Upper lobe of left lung (tissue), 6 donors: ENCODE results near the gene FASTKD3. TPM values are rescaled to one million over a fixed set of nuclear protein-coding genes. Genes with fewer than 3 reads are reported as not detected.

Source experiments
- ATAC-seq, 2 donors: fragments of 200-7000 bp; cut with Tn5 transposase; one replicate each; pipeline ENCODE4 v1.9.1; 2022; ENCODE audit warnings: mild to moderate bottlenecking in 2 of 2, moderate library complexity in 2 of 2; ENCODE audit not compliant: low FRiP score in 2 of 2
- DNase-seq, 2 donors: peaks; one replicate each; pipeline ENCODE4 v3.0.0-alpha.2; 2019 to 2020
- H3K27ac ChIP-seq, 4 donors: fragments of 200-600 bp; sonication (generic); one replicate each; pipeline ENCODE4 v1.5.1; 2016 to 2019
- H3K27me3 ChIP-seq, 4 donors: fragments of 200-600 bp; sonication (generic); one replicate each; pipeline ENCODE4 v1.5.1; 2017 to 2019
- H3K36me3 ChIP-seq, 4 donors: fragments of 200-600 bp; sonication (generic); one replicate each; pipeline ENCODE4 v1.5.1; 2016 to 2019
- H3K4me1 ChIP-seq, 4 donors: fragments of 200-600 bp; sonication (generic); one replicate each; pipeline ENCODE4 v1.5.1; 2018 to 2019
- H3K4me3 ChIP-seq, 4 donors: fragments of 200-600 bp; sonication (generic); one replicate each; pipeline ENCODE4 v1.5.1; 2017 to 2019; ENCODE audit warnings: mild to moderate bottlenecking in 2 of 4, moderate library complexity in 1 of 4
- H3K9me3 ChIP-seq, 4 donors: fragments of 200-600 bp; sonication (generic); one replicate each; pipeline ENCODE4 v1.5.1; 2018 to 2019
- CTCF ChIP-seq, 6 experiments: fragments of 450-650 bp in 4 of 6; fragments of 200-600 bp in 2 of 6; sonication (generic) in 2 of 6; IDR thresholded peaks; one replicate each; pipeline ENCODE4 v1.5.1; 2016 to 2019; ENCODE audit warnings: antibody characterized with exemption in 6 of 6
- EP300 ChIP-seq, 4 donors: sonication (generic); formaldehyde crosslinking; IDR thresholded peaks; one replicate each; pipeline ENCODE4 v1.5.1; 2017; ENCODE audit warnings: antibody characterized with exemption in 4 of 4, control low read depth in 2 of 4
- POLR2A ChIP-seq, 4 donors: fragments of 450-650 bp; IDR thresholded peaks; one replicate each; pipeline ENCODE4 v1.5.1; 2016 to 2017; ENCODE audit warnings: antibody characterized with exemption in 4 of 4, mild to moderate bottlenecking in 2 of 4
- POLR2AphosphoS5 ChIP-seq, 2 donors: sonication (generic); formaldehyde crosslinking; IDR thresholded peaks; one replicate each; pipeline ENCODE4 v1.5.1; 2017; ENCODE audit warnings: antibody characterized with exemption in 2 of 2
- WGBS, 2 donors: methylation state at CpG; one replicate each; pipeline ENCODE4 v1.1.5; 2017 to 2018; 5-methylcytosine and 5-hydroxymethylcytosine counted together
- total RNA-seq, 6 donors: library from RNA; depleted of rRNA in 4 of 6; stranded (reverse); fragments of >200 nt in 4 of 6; gene quantifications; one replicate each; pipeline versions ENCODE4 v1.1.0 to v1.2.1, GENCODE V29; 2016 to 2021
- donor health status: DM: no; HTN: no; CAD: no; lungs with moderate emphysema.
- donor health status: DM: no; HTN: yes; CAD: no; lungs with severe emphysema.

Gene FASTKD3
- total RNA-seq, 6 donors from 2014 or later = 1.6 to 21.0 (median 10.6) TPM

- no peak for ATAC-seq
Measured at GRCh38 chr5:7824995-7825394, 43.8 kb downstream of the FASTKD3 start.

GRCh38 chr5:7823594-7823993, 45.2 kb downstream of the FASTKD3 start:
- ATAC-seq (no peak), DNase-seq (no peak)
- no peak overlapping the region for H3K4me3 ChIP-seq
- no peaks in the 10 kb centered on the region for H3K9me3 ChIP-seq
- no peak overlapping the region for H3K27ac ChIP-seq
- H3K4me1 ChIP-seq = no peaks in the 10 kb centered on the region
- H3K27me3 ChIP-seq = no peaks in the 10 kb centered on the region
- no peaks in the 10 kb centered on the region for H3K36me3 ChIP-seq
- TF ChIP-seq POLR2AphosphoS5 (IDR thresholded peaks at IDR 0.05) (no peak), EP300 (IDR thresholded peaks at IDR 0.05) (no peak), POLR2A (IDR thresholded peaks at IDR 0.05) (no peak), CTCF (IDR thresholded peaks at IDR 0.05) (no peak)
- 83 to 92% methylated on average over 8 of the region's 8 CpGs for WGBS, 2 donors

More at GRCh38 chr5:7824995-7825394, 43.8 kb downstream of the FASTKD3 start:
- no peaks in the 10 kb centered on the region for H3K4me1 ChIP-seq
- H3K9me3 ChIP-seq = no peaks in the 10 kb centered on the region
- H3K4me3 ChIP-seq = no peak overlapping the region
- TF ChIP-seq POLR2AphosphoS5 (IDR thresholded peaks at IDR 0.05) (no peak), CTCF (IDR thresholded peaks at IDR 0.05) (no peak), EP300 (IDR thresholded peaks at IDR 0.05) (no peak), POLR2A (IDR thresholded peaks at IDR 0.05) (no peak)
- 80 to 89% methylated on average over 2 to 18 of the region's 18 CpGs for WGBS, 2 donors
- H3K27me3 ChIP-seq = no peaks in the 10 kb centered on the region
- H3K27ac ChIP-seq = no peak overlapping the region
- DNase-seq = peak in 1 of 2 donors; percentile 45
- no peaks in the 10 kb centered on the region for H3K36me3 ChIP-seq

GRCh38 chr5:7822449-7822848, 46.4 kb downstream of the FASTKD3 start:
- Histone ChIP-seq H3K27ac (no peak overlapping the region), H3K36me3 (no peaks in the 10 kb centered on the region), H3K4me1 (no peaks in the 10 kb centered on the region), H3K27me3 (no peaks in the 10 kb centered on the region), H3K9me3 (no peaks in the 10 kb centered on the region), H3K4me3 (no peak overlapping the region)
- WGBS, 2 donors = 70 to 79% methylated on average over 3 of the region's 3 CpGs
- TF ChIP-seq CTCF (IDR thresholded peaks at IDR 0.05) (no peak), POLR2A (IDR thresholded peaks at IDR 0.05) (no peak), EP300 (IDR thresholded peaks at IDR 0.05) (no peak), POLR2AphosphoS5 (IDR thresholded peaks at IDR 0.05) (no peak)
- DNase-seq = no peak
- no peak for ATAC-seq

- WGBS, 2 donors = 36 to 67% methylated on average over 3 to 9 of the region's 9 CpGs
- no peak for DNase-seq
Measured at GRCh38 chr5:7816535-7816901, 52.3 kb downstream of the FASTKD3 start.

More at GRCh38 chr5:7816535-7816901, 52.3 kb downstream of the FASTKD3 start:
- H3K27ac ChIP-seq = no peak overlapping the region
- TF ChIP-seq POLR2A (IDR thresholded peaks at IDR 0.05) = no peak
- TF ChIP-seq POLR2AphosphoS5 (IDR thresholded peaks at IDR 0.05) = no peak
- TF ChIP-seq CTCF (IDR thresholded peaks at IDR 0.05) = no peak
- no peak for TF ChIP-seq EP300 (IDR thresholded peaks at IDR 0.05)
- no peaks in the 10 kb centered on the region for H3K9me3 ChIP-seq
- ATAC-seq = no peak
- H3K4me3 ChIP-seq = no peak overlapping the region
- H3K36me3 ChIP-seq = no peaks in the 10 kb centered on the region
- peaks cover 0 to 7% (median 3%) of the 10 kb centered on the region in 4 donors for H3K4me1 ChIP-seq
- no peaks in the 10 kb centered on the region for H3K27me3 ChIP-seq
